H1 (cell line): ENCODE measurements around the gene GNAQ. TPM values are rescaled to one million over a fixed set of nuclear protein-coding genes. Genes with fewer than 3 reads are reported as not detected.

ENCODE experiments used
- CTCF ChIA-PET: fragments of 300-600 bp; sonication (Branson Sonifier 250); formaldehyde crosslinking; loops from one replicate; lab custom pipeline; 2021; ENCODE audit not compliant: partially characterized antibody; lab: Charles Lee
- POLR2A ChIA-PET: fragments of 300-600 bp; sonication (Branson Sonifier 250); formaldehyde crosslinking; loops from one replicate; lab custom pipeline; 2021; ENCODE audit warnings: inconsistent platforms; ENCODE audit not compliant: partially characterized antibody; lab: Charles Lee
- DNase-seq, 2 experiments: peaks; one replicate each; pipeline versions ENCODE4 v3.0.0 to v3.0.0-alpha.2; 2010 to 2022; ENCODE audit warnings: low spot score in 2 of 2, low read depth in 1 of 2, mixed read lengths in 1 of 2
- FAIRE-seq: peaks from 2 replicates; lab custom pipeline; 2011; peaks lifted over from hg19 to GRCh38; lab: Jason Lieb, UNC
- H2AFZ ChIP-seq: 2 replicates; pipeline ENCODE4 v1.8.1; 2012; ENCODE audit warnings: low read length, inconsistent platforms
- H2AK5ac ChIP-seq: 2 replicates; pipeline ENCODE4 v1.6.1; 2013; ENCODE audit warnings: low read depth, low read length
- H2BK120ac ChIP-seq: replicated peaks from 2 replicates; pipeline ENCODE3; 2013; ENCODE audit warnings: low read depth, low read length, inconsistent platforms
- H2BK12ac ChIP-seq: 2 replicates; pipeline ENCODE4 v1.6.1; 2013; ENCODE audit warnings: low read depth, low read length
- H2BK15ac ChIP-seq: 2 replicates; pipeline ENCODE4 v1.6.1; 2013; ENCODE audit warnings: low read length
- H2BK20ac ChIP-seq: 2 replicates; pipeline ENCODE4 v1.6.1; 2013; ENCODE audit warnings: low read length
- H2BK5ac ChIP-seq: 2 replicates; pipeline ENCODE4 v1.6.1; 2013; ENCODE audit warnings: low read depth, low read length
- H3K14ac ChIP-seq: 2 replicates; pipeline ENCODE4 v1.6.1; 2013; ENCODE audit warnings: inconsistent platforms; ENCODE audit not compliant: insufficient read length
- H3K18ac ChIP-seq: 2 replicates; pipeline ENCODE4 v1.6.1; 2013; ENCODE audit warnings: low read length; ENCODE audit errors: extremely low read depth
- H3K23ac ChIP-seq: 2 replicates; pipeline ENCODE4 v1.6.1; 2013; ENCODE audit warnings: inconsistent platforms; ENCODE audit not compliant: insufficient read length
- H3K23me2 ChIP-seq: 2 replicates; pipeline ENCODE4 v1.6.1; 2013; ENCODE audit warnings: low read depth, low read length
- H3K27ac ChIP-seq: 2 replicates; pipeline ENCODE4 v1.6.1; 2011; ENCODE audit warnings: low read depth, low read length, inconsistent platforms
- H3K27me3 ChIP-seq, 4 experiments: replicated peaks in 1 of 4; 1 replicate in 1 of 4; 2 replicates in 3 of 4; pipeline versions ENCODE4 v1.6.1 to v1.8.1; 2011 to 2013; ENCODE audit warnings: low read length in 3 of 4, mild to moderate bottlenecking in 3 of 4, inconsistent platforms in 2 of 4, mixed read lengths in 2 of 4, moderate library complexity in 1 of 4; ENCODE audit not compliant: control insufficient read depth in 3 of 4, insufficient read depth in 3 of 4; ENCODE audit errors: extremely low read depth in 1 of 4
- H3K36me3 ChIP-seq, 4 experiments: 2 replicates each; pipeline versions ENCODE4 v1.6.1 to v1.8.1; 2011 to 2013; ENCODE audit warnings: mild to moderate bottlenecking in 4 of 4, low read length in 3 of 4, moderate library complexity in 2 of 4, control low read depth in 1 of 4, inconsistent platforms in 1 of 4; ENCODE audit not compliant: insufficient read depth in 4 of 4, control insufficient read depth in 2 of 4
- H3K4ac ChIP-seq: replicated peaks from 2 replicates; pipeline ENCODE3; 2013; ENCODE audit warnings: low read length, low read depth, mixed read lengths, inconsistent platforms; ENCODE audit not compliant: insufficient read length
- H3K4me1 ChIP-seq, 4 experiments: replicated peaks in 1 of 4; 1 replicate in 1 of 4; 2 replicates in 3 of 4; pipeline versions ENCODE4 v1.6.1 to v1.8.1; 2011 to 2013; ENCODE audit warnings: low read length in 3 of 4, inconsistent platforms in 2 of 4, mixed read lengths in 1 of 4; ENCODE audit not compliant: insufficient read depth in 4 of 4, control insufficient read depth in 3 of 4
- H3K4me2 ChIP-seq, 2 experiments: 2 replicates each; pipeline versions ENCODE4 v1.6.1 to v1.8.1; 2011 to 2013; ENCODE audit warnings: low read depth in 2 of 2, low read length in 2 of 2, control low read depth in 1 of 2, inconsistent platforms in 1 of 2, mild to moderate bottlenecking in 1 of 2; ENCODE audit not compliant: insufficient read depth in 1 of 2
- H3K4me3 ChIP-seq, 4 experiments: fragments of 200-600, 300-600 bp in 1 of 4; sonication (generic), shearing (Covaris generic), sonication (Bioruptor Twin) in 1 of 4; 2 replicates each; pipeline versions ENCODE4 v1.5.1 to v1.8.1; 2011 to 2016; ENCODE audit warnings: low read length in 4 of 4, low read depth in 3 of 4, control low read depth in 2 of 4, inconsistent platforms in 2 of 4, mild to moderate bottlenecking in 2 of 4, mixed read lengths in 1 of 4, moderate library complexity in 1 of 4; ENCODE audit not compliant: insufficient read depth in 2 of 4; ENCODE audit errors: extremely low read depth in 1 of 4
- H3K56ac ChIP-seq: replicated peaks from 2 replicates; pipeline ENCODE3; 2013; ENCODE audit warnings: low read depth, mild to moderate bottlenecking, mixed read lengths, low read length, inconsistent platforms; ENCODE audit not compliant: insufficient read length
- H3K79me1 ChIP-seq: 2 replicates; pipeline ENCODE4 v1.6.1; 2013; ENCODE audit warnings: low read depth, low read length, control low read depth
- H3K79me2 ChIP-seq, 2 experiments: 2 replicates each; pipeline versions ENCODE4 v1.6.1 to v1.8.1; 2012 to 2013; ENCODE audit warnings: low read length in 2 of 2, mild to moderate bottlenecking in 2 of 2, inconsistent platforms in 1 of 2; ENCODE audit not compliant: insufficient read depth in 2 of 2, control insufficient read depth in 1 of 2
- H3K9ac ChIP-seq, 4 experiments: replicated peaks in 1 of 4; 1 replicate in 1 of 4; 2 replicates in 3 of 4; pipeline versions ENCODE4 v1.6.1 to v1.8.1; 2011 to 2013; ENCODE audit warnings: low read depth in 3 of 4, low read length in 3 of 4, control low read depth in 2 of 4, mild to moderate bottlenecking in 2 of 4, moderate library complexity in 2 of 4, inconsistent platforms in 1 of 4; ENCODE audit errors: extremely low read depth in 1 of 4
- H3K9me3 ChIP-seq, 2 experiments: 2 replicates each; pipeline versions ENCODE4 v1.6.1 to v1.8.1; 2012 to 2013; ENCODE audit warnings: mild to moderate bottlenecking in 2 of 2, moderate library complexity in 2 of 2, control low read depth in 1 of 2, inconsistent platforms in 1 of 2, low read depth in 1 of 2, low read length in 1 of 2, mixed read lengths in 1 of 2; ENCODE audit not compliant: insufficient read depth in 2 of 2
- H4K20me1 ChIP-seq, 2 experiments: replicated peaks in 1 of 2; 2 replicates each; pipeline versions ENCODE3 to v1.8.1; 2011 to 2013; ENCODE audit warnings: inconsistent platforms in 2 of 2, low read length in 2 of 2, mild to moderate bottlenecking in 1 of 2; ENCODE audit not compliant: insufficient read depth in 2 of 2, control insufficient read depth in 1 of 2
- H4K5ac ChIP-seq: 2 replicates; pipeline ENCODE4 v1.6.1; 2013; ENCODE audit warnings: low read length, low read depth, mixed read lengths, inconsistent platforms; ENCODE audit not compliant: insufficient read length
- H4K8ac ChIP-seq: 2 replicates; pipeline ENCODE4 v1.8.0; 2013; ENCODE audit warnings: mild to moderate bottlenecking, moderate library complexity, low read length, inconsistent platforms; ENCODE audit not compliant: insufficient read depth; ENCODE audit errors: extremely low read depth
- H4K91ac ChIP-seq: replicated peaks from 2 replicates; pipeline ENCODE3; 2013; ENCODE audit warnings: low read length, mixed read lengths, inconsistent platforms; ENCODE audit not compliant: insufficient read length
- ATF2 ChIP-seq: IDR thresholded peaks from 2 replicates; pipeline ENCODE4 v1.6.1; 2012; ENCODE audit warnings: low read length, inconsistent platforms
- CBX8 ChIP-seq: fragments of 300-800, 300-1000 bp; sonication (generic); IDR thresholded peaks from 2 replicates; pipeline ENCODE4 v1.7.1; 2016; ENCODE audit warnings: low read depth, low read length, borderline replicate concordance
- GTF2F1 ChIP-seq: IDR thresholded peaks from 2 replicates; pipeline ENCODE4 v1.6.1; 2012; ENCODE audit warnings: low read depth, low read length, improper control_type of control experiment, borderline replicate concordance
- MAX ChIP-seq: IDR thresholded peaks from 2 replicates; pipeline ENCODE4 v1.6.1; 2012; ENCODE audit warnings: inconsistent platforms
- SIX5 ChIP-seq: IDR thresholded peaks from 2 replicates; pipeline ENCODE4 v1.6.1; 2011; ENCODE audit warnings: mild to moderate bottlenecking, low read depth, low read length
- SRF ChIP-seq: IDR thresholded peaks from 2 replicates; pipeline ENCODE4 v1.6.1; 2011; ENCODE audit warnings: mild to moderate bottlenecking, low read depth, low read length, moderate library complexity
- TAF7 ChIP-seq: optimal IDR thresholded peaks from 2 replicates; pipeline ENCODE3; 2011; ENCODE audit warnings: low read depth, mild to moderate bottlenecking, inconsistent platforms, low read length, moderate library complexity, borderline replicate concordance
- WGBS, 2 experiments: shearing (Covaris generic) in 1 of 2; methylation state at CpG; one replicate each; pipeline versions ENCODE4 v1.1.6 to v1.1.7; 2013 to 2015; ENCODE audit warnings: low lambda C conversion rate in 2 of 2, mixed read lengths in 2 of 2, inconsistent platforms in 1 of 2, low coverage in 1 of 2, missing lambda C conversion rate in 1 of 2; ENCODE audit not compliant: insufficient replicate concordance in 2 of 2, insufficient coverage in 1 of 2, insufficient read length in 1 of 2; ENCODE audit errors: extremely low coverage in 1 of 2, missing lambda C conversion rate in 1 of 2; 5-methylcytosine and 5-hydroxymethylcytosine counted together
- polyA plus RNA-seq, 7 experiments: library from polyadenylated mRNA; depleted of rRNA in 3 of 7; stranded (reverse) in 5 of 7; unstranded in 2 of 7; fragments of >200 nt in 5 of 7; fragments of 200-250 nt in 2 of 7; gene quantifications; 1 replicate in 5 of 7; 2 replicates in 1 of 7; 4 replicates in 1 of 7; pipeline versions ENCODE4 v1.2.1 to v1.2.3, GENCODE V29; 2011 to 2013; ENCODE audit warnings: missing spikeins in 2 of 7, mixed read lengths in 2 of 7
- total RNA-seq: library from RNA; stranded (reverse); fragmentation: NEBNext Ultra II Directional; extraction: Animal tissue kit (Norgen Biotek cat#: 25700); gene quantifications from 2 replicates; pipeline ENCODE4 v1.2.1, GENCODE V29; 2021
- TF ChIP-seq, protein P1 (sequence below): IDR thresholded peaks from 2 replicates; pipeline ENCODE4 v1.6.1; 2012; ENCODE audit warnings: inconsistent platforms

GNAQ gene
- total and polyA plus RNA-seq, 2 of the 8 experiments (the other 6 are each of a cell fraction or from before 2014, with no cell fraction given), result 22.8 to 63.8 TPM

- Histone ChIP-seq H3K23me2 (peaks cover 7% of the 10 kb centered on the region; the same call in 1 of the 2 replicates), H3K4me3 (peak overlapping the region; percentile 86 to 98 (median 90)), H4K5ac (peak overlapping the region; percentile 9), H3K27ac (no peak overlapping the region), H3K23ac (no peak overlapping the region), H3K36me3 (no peaks in the 10 kb centered on the region), H2BK120ac (no peak overlapping the region), H3K4me1 (peaks cover 0 to 10% (median 3%) of the 10 kb centered on the region in 4 experiments; a peak in 4 of 7 replicates), H2BK20ac (no peak overlapping the region), H4K91ac (peak overlapping the region; percentile 56), H4K20me1 (peaks cover 2 to 3% of the 10 kb centered on the region in 2 experiments), H3K4me2 (peak overlapping the region; percentile 91 to 95), H4K8ac (peak overlapping the region; percentile 32; the same call in 1 of the 2 replicates), H3K79me1 (peaks cover 4% of the 10 kb centered on the region), H3K56ac (no peak overlapping the region), H3K9ac (peak overlapping the region; percentile 24 to 87 (median 48); a peak in 6 of 7 replicates), H3K9me3 (no peaks in the 10 kb centered on the region), H3K4ac (no peak overlapping the region), H3K14ac (no peak overlapping the region), H2BK12ac (no peak overlapping the region), H2AFZ (no peak overlapping the region), H3K18ac (peak overlapping the region; percentile 28; the same call in 1 of the 2 replicates), H2AK5ac (no peak overlapping the region), H2BK15ac (no peak overlapping the region), H2BK5ac (no peak overlapping the region), H3K79me2 (peaks cover 0 to 49% of the 10 kb centered on the region in 2 experiments; a peak in 3 of 4 replicates), H3K27me3 (no peaks in the 10 kb centered on the region)
- WGBS, 2 experiments, result 1% methylated on average over 30 of the region's 91 CpGs; no CpG with 5 or more reads in 1 of the 2 experiments
- no peak for FAIRE-seq
- CTCF ChIA-PET, result interaction anchor here (0.6 to 0.7 kb wide), 2 partner anchors 30 to 201 kb away, joined by 3 read pairs; no protein-coding TSS in a partner anchor
- POLR2A ChIA-PET, result interaction anchor here (1.0 to 3.0 kb wide), 6 partner anchors 8 to 266 kb away, joined by 3 to 10 read pairs (median 6); partner anchors contain the start of gene PSAT1
- peak in 1 of 2 experiments; percentile 70 for DNase-seq
- TF ChIP-seq MAX, result 0 out of 2 replicates have a peak, but pooled peaks have one; percentile 25
- no peak for TF ChIP-seq CBX8
- TF ChIP-seq SIX5, result no peak
- no peak for TF ChIP-seq GTF2F1
- TF ChIP-seq TAF7, result no peak
- TF ChIP-seq SRF, result no peak
- TF ChIP-seq ATF2, result no peak
- TF ChIP-seq, protein P1, sequence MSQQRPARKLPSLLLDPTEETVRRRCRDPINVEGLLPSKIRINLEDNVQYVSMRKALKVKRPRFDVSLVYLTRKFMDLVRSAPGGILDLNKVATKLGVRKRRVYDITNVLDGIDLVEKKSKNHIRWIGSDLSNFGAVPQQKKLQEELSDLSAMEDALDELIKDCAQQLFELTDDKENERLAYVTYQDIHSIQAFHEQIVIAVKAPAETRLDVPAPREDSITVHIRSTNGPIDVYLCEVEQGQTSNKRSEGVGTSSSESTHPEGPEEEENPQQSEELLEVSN, result no peak
These were observed 813 bp downstream of the GNAQ start for GRCh38 chr9:78030553-78031443.
